ENCODE results near the gene PLCL2. TPM values are rescaled to one million over a fixed set of nuclear protein-coding genes. Genes with fewer than 3 reads are reported as not detected.

Gene PLCL2
- total RNA-seq, 2 donors from 2014 or later: 13.7 to 25.7 TPM

GRCh38 chr3:16893618-16894200 is 9.0 kb downstream of the PLCL2 start:
- Histone ChIP-seq H3K9me3 (no peaks in the 10 kb centered on the region), H3K4me1 (peaks cover 66% of the 10 kb centered on the region)
- 64 to 76% methylated on average over 1 of the region's 1 CpG for WGBS, 2 donors

DNA sequence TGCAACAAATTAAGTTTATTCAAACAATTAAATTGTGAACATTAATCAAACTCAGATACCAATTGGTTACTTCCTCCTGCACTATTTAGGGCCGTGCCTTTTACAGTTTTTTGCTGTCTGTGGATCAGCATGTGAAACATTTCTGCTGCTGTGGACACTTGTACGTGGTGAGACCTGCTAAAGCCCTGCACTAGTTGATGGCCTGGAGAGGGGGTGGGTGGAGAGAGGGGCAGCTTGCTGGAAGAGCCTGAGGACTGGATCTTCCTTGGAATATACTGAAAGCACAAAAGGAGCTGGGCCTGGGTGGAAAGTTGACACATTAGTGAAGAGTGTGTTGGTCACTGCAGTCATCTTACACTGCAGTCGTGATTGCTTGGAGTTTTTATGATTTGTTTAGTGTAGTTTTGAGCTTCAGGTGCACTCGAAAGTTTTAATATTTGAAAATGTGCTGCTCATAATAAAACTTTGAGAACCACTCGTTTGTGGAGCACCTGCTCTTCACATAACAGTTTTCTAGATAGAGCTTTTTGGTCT is 11.4 kb downstream of the PLCL2 start:
- 11 to 21% methylated on average over 5 of the region's 5 CpGs for WGBS, 2 donors
- peaks cover 57% of the 10 kb centered on the region for H3K4me1 ChIP-seq
- H3K36me3 ChIP-seq (replicated peaks in 1 of 2; ENCODE audit: insufficient read depth in 1 of 2, low read depth in 2 of 2): no peaks in the 10 kb centered on the region
- no peaks in the 10 kb centered on the region for H3K9me3 ChIP-seq
- no peak overlapping the region for H3K4me3 ChIP-seq
- intact Hi-C loops (cut with DNase I): no loop called here
- ATAC-seq (no peak), DNase-seq (peak in 1 of 4 donors; percentile 21)
- peak in 1 of 3 donors; percentile 14 for TF ChIP-seq POLR2A (IDR thresholded peaks at IDR 0.05)
- TF ChIP-seq, protein P1, sequence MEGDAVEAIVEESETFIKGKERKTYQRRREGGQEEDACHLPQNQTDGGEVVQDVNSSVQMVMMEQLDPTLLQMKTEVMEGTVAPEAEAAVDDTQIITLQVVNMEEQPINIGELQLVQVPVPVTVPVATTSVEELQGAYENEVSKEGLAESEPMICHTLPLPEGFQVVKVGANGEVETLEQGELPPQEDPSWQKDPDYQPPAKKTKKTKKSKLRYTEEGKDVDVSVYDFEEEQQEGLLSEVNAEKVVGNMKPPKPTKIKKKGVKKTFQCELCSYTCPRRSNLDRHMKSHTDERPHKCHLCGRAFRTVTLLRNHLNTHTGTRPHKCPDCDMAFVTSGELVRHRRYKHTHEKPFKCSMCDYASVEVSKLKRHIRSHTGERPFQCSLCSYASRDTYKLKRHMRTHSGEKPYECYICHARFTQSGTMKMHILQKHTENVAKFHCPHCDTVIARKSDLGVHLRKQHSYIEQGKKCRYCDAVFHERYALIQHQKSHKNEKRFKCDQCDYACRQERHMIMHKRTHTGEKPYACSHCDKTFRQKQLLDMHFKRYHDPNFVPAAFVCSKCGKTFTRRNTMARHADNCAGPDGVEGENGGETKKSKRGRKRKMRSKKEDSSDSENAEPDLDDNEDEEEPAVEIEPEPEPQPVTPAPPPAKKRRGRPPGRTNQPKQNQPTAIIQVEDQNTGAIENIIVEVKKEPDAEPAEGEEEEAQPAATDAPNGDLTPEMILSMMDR (IDR thresholded peaks at IDR 0.05): no peak
- H3K27me3 ChIP-seq: no peaks in the 10 kb centered on the region
- H3K27ac ChIP-seq: peak overlapping the region in 3 of 4 donors; percentile 50 to 65 (median 64)

More at GRCh38 chr3:16893618-16894200, 9.0 kb downstream of the PLCL2 start:
- no peak for ATAC-seq
- Histone ChIP-seq H3K27me3 (no peaks in the 10 kb centered on the region), H3K36me3 (replicated peaks in 1 of 2; ENCODE audit: insufficient read depth in 1 of 2, low read depth in 2 of 2) (no peaks in the 10 kb centered on the region), H3K27ac (no peak overlapping the region), H3K4me3 (no peak overlapping the region)
- no peak for DNase-seq
- no peak for TF ChIP-seq POLR2A (IDR thresholded peaks at IDR 0.05)
- TF ChIP-seq, protein P1 (IDR thresholded peaks at IDR 0.05): no peak
- intact Hi-C loops (cut with DNase I): no loop called here

- no peak overlapping the region for H3K4me3 ChIP-seq
- no peaks in the 10 kb centered on the region for H3K27me3 ChIP-seq
- 15% methylated on average over 5 of the region's 5 CpGs for WGBS, 2 donors
- no peak for TF ChIP-seq POLR2A (IDR thresholded peaks at IDR 0.05)
- TF ChIP-seq, protein P1 (IDR thresholded peaks at IDR 0.05): no peak
- DNase-seq: no peak
- H3K36me3 ChIP-seq (replicated peaks in 1 of 2; ENCODE audit: insufficient read depth in 1 of 2, low read depth in 2 of 2): no peaks in the 10 kb centered on the region
- no peak for ATAC-seq
- intact Hi-C loops (cut with DNase I): no loop called here
- H3K27ac ChIP-seq: peak overlapping the region in 3 of 4 donors; percentile 50 to 65 (median 64)
- no peaks in the 10 kb centered on the region for H3K9me3 ChIP-seq
- peaks cover 58% of the 10 kb centered on the region for H3K4me1 ChIP-seq
Observed at GRCh38 chr3:16896820-16897219, 12.1 kb downstream of the PLCL2 start.

DNA sequence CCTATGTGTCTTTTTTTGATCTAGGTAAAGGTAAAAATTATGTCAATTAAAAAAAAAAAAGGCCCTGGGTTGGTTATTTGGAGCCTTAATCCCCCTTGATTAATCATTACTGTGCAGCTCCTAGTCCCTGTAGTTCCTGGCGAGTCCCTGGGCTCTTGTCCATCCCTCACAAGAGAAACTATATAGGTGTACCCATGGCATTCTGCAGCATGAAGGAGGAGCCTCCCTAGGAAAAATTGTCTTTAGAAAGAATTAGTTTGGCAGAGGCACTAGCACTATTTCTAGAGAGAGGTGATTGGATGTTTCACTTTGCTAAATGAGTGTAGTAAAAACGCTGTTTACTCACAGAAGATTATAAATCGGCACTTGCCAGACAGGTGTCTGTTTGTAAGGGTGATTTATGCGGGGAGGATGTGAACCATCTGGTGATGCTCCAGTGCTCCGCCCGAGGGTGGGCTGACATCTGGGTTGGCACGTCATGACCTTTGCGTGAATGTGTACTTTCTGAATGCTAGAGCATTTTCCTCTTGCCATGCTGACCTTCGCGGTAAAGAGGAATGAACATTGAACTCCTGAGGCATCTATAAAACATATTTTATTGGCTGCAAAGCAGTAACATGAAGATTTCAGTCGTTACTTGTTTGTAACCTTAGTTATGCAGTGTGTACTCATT is 12.6 kb downstream of the PLCL2 start:
- peaks cover 64% of the 10 kb centered on the region for H3K4me1 ChIP-seq
- WGBS, 2 donors: 13 to 15% methylated on average over 11 of the region's 11 CpGs
- ATAC-seq (no peak), DNase-seq (peak in 1 of 4 donors; percentile 40)
- H3K4me3 ChIP-seq: no peak overlapping the region
- intact Hi-C loops (cut with DNase I): no loop called here
- H3K27me3 ChIP-seq: no peaks in the 10 kb centered on the region
- no peaks in the 10 kb centered on the region for H3K9me3 ChIP-seq
- no peaks in the 10 kb centered on the region for H3K36me3 ChIP-seq (replicated peaks in 1 of 2; ENCODE audit: insufficient read depth in 1 of 2, low read depth in 2 of 2)
- TF ChIP-seq, protein P1 (IDR thresholded peaks at IDR 0.05): no peak
- no peak for TF ChIP-seq POLR2A (IDR thresholded peaks at IDR 0.05)
- peak overlapping the region in 3 of 4 donors; percentile 50 to 65 (median 64) for H3K27ac ChIP-seq

Data from body of pancreas (tissue), 4 donors.